NCI-H2107 treated with DMSO at 0.1 percent for 48 hours (cell line): ENCODE data around the gene VPS13D.
"Not testable (repeated sequence)": the region's sequence is repeated elsewhere in the genome, so short reads cannot be mapped to it uniquely, and the experiment has no call there.

Source experiments
- DNase-seq: peaks from one replicate; lab custom pipeline; 2025; ENCODE audit not compliant: unreplicated experiment; lab: John Stamatoyannopoulos, UW

VPS13D gene

GRCh38 chr1:12506281-12507280 lies 276.8 kb downstream of the VPS13D start:
- DNase-seq = no peak

GRCh38 chr1:12507631-12508030 lies 277.8 kb downstream of the VPS13D start:
- no peak for DNase-seq

GRCh38 chr1:12508849-12509248 lies 279.0 kb downstream of the VPS13D start:
- no peak for DNase-seq

GRCh38 chr1:12511128-12511484 lies 281.3 kb downstream of the VPS13D start:
- DNase-seq = no peak

GRCh38 chr1:12511516-12512468 lies 282.0 kb downstream of the VPS13D start:
- DNase-seq = no peak

- DNase-seq = no peak
These were observed 283.4 kb downstream of the VPS13D start for GRCh38 chr1:12513181-12513580.

- DNase-seq = no peak
These were observed 284.8 kb downstream of the VPS13D start for GRCh38 chr1:12514590-12514989.

- no peak for DNase-seq
These were observed 285.4 kb downstream of the VPS13D start for GRCh38 chr1:12515234-12515633.

- no peak for DNase-seq
These were observed 286.9 kb downstream of the VPS13D start for GRCh38 chr1:12516741-12517140.

- no peak for DNase-seq
These were observed 289.3 kb downstream of the VPS13D start for GRCh38 chr1:12518931-12519692.

GRCh38 chr1:12519693-12520364 lies 290.0 kb downstream of the VPS13D start:
- DNase-seq = no peak

- no peak for DNase-seq
These were observed 291.3 kb downstream of the VPS13D start for GRCh38 chr1:12521096-12521495.

- not testable (repeated sequence) for DNase-seq
These were observed 292.9 kb downstream of the VPS13D start for GRCh38 chr1:12522780-12523179.

GRCh38 chr1:12524266-12524665 lies 294.4 kb downstream of the VPS13D start:
- no peak for DNase-seq

GRCh38 chr1:12525311-12526181 lies 295.7 kb downstream of the VPS13D start:
- no peak for DNase-seq

GRCh38 chr1:12527564-12527963 lies 297.7 kb downstream of the VPS13D start:
- DNase-seq = no peak

GRCh38 chr1:12528021-12528852 lies 298.4 kb downstream of the VPS13D start:
- DNase-seq = no peak

- DNase-seq = no peak
These were observed 299.9 kb downstream of the VPS13D start for GRCh38 chr1:12529640-12530174.
